HG03060 (cell line): ENCODE results near the gene SPON1.

Experiments
- ATAC-seq: cut with Tn5 transposase; IDR thresholded peaks from one replicate; pipeline ENCODE4 v1.9.1; 2021; ENCODE audit warnings: low read depth, moderate number of reproducible peaks; ENCODE audit not compliant: unreplicated experiment

The SPON1 gene

DNA sequence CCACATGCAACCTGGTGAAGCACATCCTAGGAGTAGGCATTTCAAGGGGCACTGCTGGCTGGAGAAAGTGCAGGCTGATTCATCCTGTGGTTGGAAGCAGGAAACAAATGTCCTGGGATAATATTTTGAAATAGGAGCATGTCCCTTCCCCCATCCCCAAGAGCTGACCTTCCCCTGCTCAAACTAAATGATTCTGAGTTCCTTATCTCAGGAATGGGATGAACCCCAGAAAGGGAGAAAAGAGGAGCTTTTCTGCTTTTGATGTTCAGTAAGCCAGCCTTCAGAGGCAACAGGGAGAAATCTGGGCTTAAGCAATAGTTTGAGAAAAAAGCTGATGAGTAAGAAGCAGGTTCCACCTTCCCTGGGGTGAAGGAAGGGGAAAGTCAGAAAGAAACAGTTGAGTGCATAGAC is 19.5 kb upstream of the SPON1 start:
- ATAC-seq = no peak

DNA sequence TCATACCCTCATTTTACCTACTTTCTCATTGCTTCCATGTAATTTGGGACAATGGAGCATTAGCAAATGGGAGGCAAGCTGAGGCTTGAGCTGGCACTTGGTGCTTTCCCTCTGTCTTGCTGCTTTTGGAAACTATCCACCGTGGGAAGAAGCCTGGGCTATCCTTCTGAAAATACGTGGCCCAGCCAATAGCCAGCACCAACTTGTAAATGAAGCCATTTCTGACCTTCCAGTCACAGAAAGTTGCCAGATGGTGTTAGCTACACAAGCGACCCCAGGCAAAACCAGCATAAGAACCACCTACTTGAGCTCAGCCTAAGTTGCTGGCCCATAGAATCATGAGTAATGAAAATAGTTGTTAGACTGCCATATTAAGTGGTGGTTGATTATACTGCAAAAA is 18.5 kb upstream of the SPON1 start:
- ATAC-seq = no peak

- no peak for ATAC-seq
Observed at GRCh38 chr11:13944911-13945425, 17.6 kb upstream of the SPON1 start.

GRCh38 chr11:13947379-13947778 is 15.1 kb upstream of the SPON1 start:
- no peak for ATAC-seq

- no peak for ATAC-seq
Observed at GRCh38 chr11:13949876-13950275, 12.6 kb upstream of the SPON1 start.

GRCh38 chr11:13952221-13952620 is 10.3 kb upstream of the SPON1 start:
- ATAC-seq = no peak

- no peak for ATAC-seq
Observed at GRCh38 chr11:13952668-13953067, 9.9 kb upstream of the SPON1 start.

- no peak for ATAC-seq
Observed at GRCh38 chr11:13954591-13954990, 7.9 kb upstream of the SPON1 start.

DNA sequence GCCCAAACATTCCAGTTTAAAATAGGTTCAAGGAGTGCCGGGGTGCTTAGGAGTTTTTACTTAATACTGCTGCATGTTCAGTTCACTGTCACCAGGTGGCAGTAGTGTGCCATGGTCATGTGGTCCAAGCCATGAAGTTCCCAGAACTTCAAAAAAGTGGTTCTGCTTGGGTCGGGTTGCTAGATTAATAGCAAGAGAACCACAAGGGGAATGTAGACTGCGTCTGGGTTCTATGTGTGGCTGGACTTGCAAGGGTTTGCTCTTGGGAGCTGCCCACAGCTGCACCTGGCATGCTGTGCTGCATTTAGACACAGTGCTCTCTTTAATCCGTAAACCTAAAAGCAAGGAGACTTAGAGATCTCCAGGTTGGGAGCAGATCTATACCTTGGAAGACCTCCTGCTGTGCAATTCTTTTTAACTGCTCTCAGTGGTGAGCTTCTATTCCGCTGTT is 6.5 kb upstream of the SPON1 start:
- no peak for ATAC-seq

DNA sequence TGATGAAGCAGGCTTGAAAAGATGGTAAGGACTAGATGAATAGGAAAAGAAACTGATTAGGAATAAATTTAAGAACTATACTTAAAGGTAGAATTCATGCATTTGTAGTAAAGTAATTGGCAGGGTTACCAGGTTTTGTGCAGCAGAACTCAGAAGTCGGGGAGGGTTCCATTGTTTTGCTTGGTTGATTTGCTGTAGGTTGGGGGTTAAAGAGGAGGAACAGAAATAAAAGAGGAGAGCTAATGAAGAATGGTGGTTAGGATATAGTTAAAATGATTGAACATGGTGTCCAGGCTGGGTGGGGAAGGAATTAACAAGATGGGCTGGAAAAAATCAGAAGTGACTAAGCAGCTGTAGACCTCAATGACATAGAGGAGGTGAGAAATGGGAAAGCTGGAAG is 5.5 kb upstream of the SPON1 start:
- no peak for ATAC-seq

DNA sequence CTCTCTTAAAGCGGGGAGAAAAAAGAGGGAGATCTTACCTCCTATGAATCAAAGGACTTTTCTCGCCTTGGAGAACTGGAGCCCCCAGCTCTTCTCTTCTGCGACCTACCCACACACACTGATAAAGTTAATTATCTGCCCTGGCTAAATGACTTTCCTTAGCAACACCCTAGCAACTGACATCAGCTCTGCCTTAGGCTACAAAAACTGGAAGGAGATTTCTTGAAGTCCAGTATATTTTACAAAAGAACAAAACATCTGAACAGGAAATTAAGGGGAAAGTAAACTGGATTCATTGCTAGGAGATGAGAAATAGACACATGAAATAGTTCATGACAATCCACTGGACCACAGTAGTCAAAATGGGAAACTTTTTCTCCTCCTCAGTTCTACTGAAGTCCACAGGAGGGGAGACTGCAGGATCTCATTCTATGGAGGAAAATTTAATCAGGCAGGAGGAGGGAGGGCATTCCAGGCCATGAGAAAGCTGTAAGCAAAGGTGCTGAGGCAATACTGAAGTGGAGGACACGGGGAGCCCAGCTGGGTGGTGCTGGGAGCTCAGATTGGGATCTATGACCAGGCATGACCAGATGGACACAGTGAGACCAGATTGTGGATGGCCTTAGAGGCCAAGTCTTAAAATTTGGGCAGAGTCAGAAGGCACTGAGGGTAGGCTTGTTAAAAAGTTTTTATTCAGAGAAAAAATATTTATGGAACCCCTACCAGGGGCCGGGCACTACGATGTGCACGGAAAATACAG is 3.7 kb upstream of the SPON1 start:
- ATAC-seq = no peak

GRCh38 chr11:13962198-13962561 is 343 bp upstream of the SPON1 start:
- ATAC-seq = no peak

GRCh38 chr11:13963169-13963948 is 836 bp downstream of the SPON1 start:
- no peak for ATAC-seq

GRCh38 chr11:13963949-13964770 is 1.6 kb downstream of the SPON1 start:
- no peak for ATAC-seq

GRCh38 chr11:13964771-13965074 is 2.2 kb downstream of the SPON1 start:
- ATAC-seq = no peak

- no peak for ATAC-seq
Observed at GRCh38 chr11:13965337-13965736, 2.8 kb downstream of the SPON1 start.

- ATAC-seq = no peak
Observed at GRCh38 chr11:13966013-13966412, 3.5 kb downstream of the SPON1 start.

DNA sequence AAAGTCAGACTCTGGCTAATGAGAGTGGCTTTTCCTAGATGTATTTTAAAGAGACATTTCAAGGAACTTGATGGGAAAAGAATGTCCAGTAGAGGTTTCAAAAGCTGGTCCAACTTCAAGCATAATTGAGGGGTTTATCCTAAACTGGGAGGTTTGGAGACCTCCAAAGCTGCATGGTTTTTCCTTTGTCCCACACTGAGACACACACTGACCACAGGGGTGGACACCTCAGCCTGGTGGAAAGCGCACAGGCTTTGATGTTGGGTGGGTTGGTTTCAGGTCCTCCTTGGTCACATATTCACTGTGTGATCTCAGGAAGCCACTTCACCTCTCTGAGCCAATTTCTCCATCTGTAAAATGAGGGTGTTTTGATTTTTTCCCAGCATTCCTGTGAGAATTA is 4.0 kb downstream of the SPON1 start:
- ATAC-seq = no peak

DNA sequence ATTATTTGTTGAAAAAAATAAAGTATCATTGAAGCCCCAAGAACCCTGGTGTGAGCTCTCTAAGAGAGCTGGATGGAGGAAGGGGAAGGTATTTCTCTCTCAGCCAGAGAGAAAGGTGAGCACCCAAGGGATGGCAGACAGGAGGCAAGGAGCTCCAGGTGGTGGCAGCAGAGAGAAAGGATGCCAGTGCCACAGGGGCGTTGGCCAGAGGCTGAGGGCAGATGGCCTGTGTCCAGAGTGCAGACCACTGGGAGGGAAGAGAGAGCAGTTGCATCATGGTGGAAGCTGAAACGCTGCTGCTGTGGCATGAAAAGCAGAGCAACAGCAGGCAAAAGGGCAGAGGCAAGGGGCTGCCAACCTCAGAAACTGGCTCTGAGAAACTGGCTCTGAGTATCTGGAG is 8.5 kb downstream of the SPON1 start:
- no peak for ATAC-seq

DNA sequence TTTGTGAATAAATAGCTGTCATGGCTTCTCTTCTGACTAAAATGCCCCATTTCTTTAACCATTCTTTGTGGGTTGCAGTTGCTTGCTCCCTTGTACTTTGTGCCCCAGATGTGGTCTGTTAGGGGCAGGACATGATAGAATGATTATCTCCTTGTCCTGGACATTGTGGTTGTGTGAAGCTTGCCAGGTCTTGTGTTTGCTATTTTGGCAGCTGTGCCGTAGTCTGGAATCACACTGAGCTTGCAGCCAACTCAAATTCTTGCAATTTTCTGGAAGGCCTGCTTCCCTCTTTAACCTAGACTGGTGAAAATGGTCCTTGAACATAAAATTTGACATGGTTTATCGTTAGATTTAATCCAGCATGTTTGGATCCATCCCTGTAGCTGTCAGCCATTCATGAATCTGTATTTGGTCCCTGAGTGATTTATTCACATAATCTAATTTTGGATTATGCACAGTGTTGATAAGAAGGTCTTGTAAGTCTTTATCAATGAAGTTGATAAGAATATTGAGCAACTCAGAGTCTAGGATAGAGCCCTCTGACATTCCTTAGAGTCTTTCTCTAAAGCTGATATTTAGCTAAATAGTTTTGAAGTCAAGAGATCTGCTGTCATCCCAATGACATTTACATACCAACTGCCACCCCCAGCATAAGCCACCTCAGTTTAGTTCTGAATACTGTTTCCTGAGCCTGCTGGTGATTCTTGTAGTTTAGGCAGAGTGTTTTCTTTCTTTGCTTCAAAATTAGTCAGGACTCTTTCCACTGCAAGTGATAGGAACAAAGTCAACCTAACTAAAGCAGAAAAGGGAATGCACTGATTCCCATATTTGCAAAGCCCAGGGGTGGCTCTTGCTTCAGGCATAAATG is 9.8 kb downstream of the SPON1 start:
- no peak for ATAC-seq
